RWPE1 (cell line): ENCODE measurements around the gene PCDH10.
"Not testable (repeated sequence)": the region's sequence is repeated elsewhere in the genome, so short reads cannot be mapped to it uniquely, and the experiment has no call there.

Source experiments
- CTCF ChIA-PET: fragments of 350-600 bp; sonication (Branson Sonifier 250); formaldehyde crosslinking; extraction: SDS; loops from one replicate; lab custom pipeline; 2021; lab: Yijun Ruan, JAX
- POLR2A ChIA-PET: fragments of 400-600 bp; formaldehyde crosslinking; extraction: SDS; loops from one replicate; lab custom pipeline; 2020; ENCODE audit warnings: antibody characterized with exemption; ENCODE audit not compliant: low non-redundant PET; lab: Yijun Ruan, JAX
- DNase-seq: peaks from one replicate; pipeline ENCODE4 v3.0.0; 2012; ENCODE audit warnings: low spot score
- H3K27ac ChIP-seq: fragments of 450-650 bp; 2 replicates; pipeline ENCODE4 v1.5.1; 2017
- CTCF ChIP-seq: fragments of 450-650 bp; conservative IDR thresholded peaks from 2 replicates; pipeline ENCODE4 v1.5.1; 2017; ENCODE audit warnings: low read depth, mild to moderate bottlenecking

The PCDH10 gene

GRCh38 chr4:133188433-133189146, 39.5 kb downstream of the PCDH10 start:
- no peak for DNase-seq
- POLR2A ChIA-PET: no interaction called here
- CTCF ChIA-PET: no interaction called here
- no peak overlapping the region for H3K27ac ChIP-seq
- TF ChIP-seq CTCF: no peak

- no peak for DNase-seq
- ChIA-PET POLR2A (no interaction called here), CTCF (no interaction called here)
- no peak overlapping the region for H3K27ac ChIP-seq
- no peak for TF ChIP-seq CTCF
These were observed 40.0 kb downstream of the PCDH10 start for GRCh38 chr4:133189147-133189517.

DNA sequence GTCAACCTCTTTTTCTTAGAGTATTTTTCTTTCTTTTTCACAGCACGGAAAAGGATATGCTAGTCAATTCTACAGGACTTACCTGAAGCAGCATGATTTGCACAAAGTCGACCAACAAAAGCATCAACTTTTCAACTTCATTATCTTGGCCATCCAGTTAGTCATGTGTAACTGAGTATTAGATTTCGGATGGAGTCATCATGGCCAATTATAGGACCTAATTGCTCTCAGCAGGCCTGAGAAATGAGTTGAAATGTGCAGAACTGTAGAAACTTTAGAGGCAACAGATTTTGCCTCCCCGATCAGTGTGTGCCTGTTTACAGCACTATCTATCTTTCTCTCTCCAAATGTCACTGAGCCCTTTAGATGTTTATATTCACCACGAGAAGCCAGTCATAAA, 41.0 kb downstream of the PCDH10 start:
- H3K27ac ChIP-seq: no peak overlapping the region
- ChIA-PET POLR2A (no interaction called here), CTCF (interaction anchor here (0.6 kb wide), 1 partner anchor 71 kb away, joined by 4 read pairs; no protein-coding TSS in a partner anchor)
- DNase-seq: no peak
- no peak for TF ChIP-seq CTCF

DNA sequence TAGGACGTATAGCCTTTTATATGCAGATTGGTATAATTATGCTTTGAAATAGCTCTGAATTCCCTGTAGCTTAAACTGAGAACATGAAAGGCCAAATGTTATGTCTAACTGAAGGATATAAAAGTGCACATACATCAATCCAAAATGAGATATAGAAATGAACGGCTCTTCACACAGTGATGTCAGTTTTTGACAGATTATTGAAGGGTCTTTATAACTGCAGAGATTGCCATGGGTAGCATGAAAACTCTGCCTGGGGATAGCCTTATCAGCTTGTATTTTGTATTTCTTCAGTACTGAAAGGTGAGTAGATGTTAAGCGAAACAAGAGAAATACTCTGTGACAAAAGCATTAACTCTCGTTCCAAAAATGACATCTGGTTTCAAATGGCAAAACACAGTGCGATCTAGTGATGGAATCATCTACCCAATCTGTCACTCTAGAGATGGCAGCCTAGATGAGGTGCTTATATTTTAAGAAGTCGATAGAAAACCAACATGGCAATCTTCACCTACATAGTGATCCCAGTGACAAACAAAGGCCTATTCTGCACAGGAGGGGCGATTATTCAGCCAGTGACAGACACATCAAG, 59.7 kb downstream of the PCDH10 start:
- no peak overlapping the region for H3K27ac ChIP-seq
- POLR2A ChIA-PET: no interaction called here
- no peak for DNase-seq
- TF ChIP-seq CTCF: no peak
- CTCF ChIA-PET: no interaction called here

DNA sequence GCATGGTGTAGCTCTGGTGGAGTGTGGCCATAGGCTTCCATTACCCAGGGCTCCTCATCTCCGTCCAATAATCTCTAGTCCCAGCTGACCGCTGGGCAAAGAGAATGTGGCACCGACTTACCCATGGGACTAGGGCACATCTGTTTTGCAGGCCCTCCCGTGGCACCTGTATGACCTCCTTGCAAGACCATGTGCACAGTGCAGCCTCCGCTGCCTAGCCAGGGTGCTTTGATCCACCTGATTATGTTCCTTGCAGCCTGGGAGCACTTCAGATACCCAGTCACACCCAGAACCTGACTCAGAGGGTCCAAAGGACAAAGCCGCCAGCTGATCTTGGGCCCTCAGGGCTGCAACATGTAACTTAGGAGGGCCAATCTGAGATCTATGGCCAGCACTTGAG, 84.8 kb downstream of the PCDH10 start:
- TF ChIP-seq CTCF: no peak
- POLR2A ChIA-PET: interaction anchor here (0.5 kb wide), 1 partner anchor 791 kb away, joined by 10 read pairs; no protein-coding TSS in a partner anchor
- CTCF ChIA-PET: no interaction called here
- DNase-seq: no peak
- H3K27ac ChIP-seq: no peak overlapping the region

DNA sequence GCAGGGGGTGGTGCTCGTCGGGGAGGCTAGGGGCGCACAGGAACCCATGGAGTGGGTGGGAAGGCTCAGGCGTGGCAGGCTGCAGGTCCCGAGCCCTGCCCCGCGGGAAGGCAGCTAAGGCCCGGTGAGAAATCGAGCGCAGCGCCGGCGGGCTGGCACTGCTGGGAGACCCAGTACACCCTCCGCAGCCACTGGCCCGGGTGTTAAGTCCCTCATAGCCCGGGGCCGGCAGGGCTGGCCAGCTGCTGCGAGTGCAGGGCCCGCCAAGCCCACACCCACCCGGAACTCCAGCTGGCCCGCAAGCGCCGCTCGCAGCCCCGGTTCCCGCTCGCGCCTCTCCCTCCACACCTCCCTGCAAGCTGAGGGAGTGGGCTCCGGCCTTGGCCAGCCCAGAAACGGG, 91.4 kb downstream of the PCDH10 start:
- POLR2A ChIA-PET, DNase-seq, CTCF ChIA-PET, H3K27ac ChIP-seq: not testable (repeated sequence)
